ENCODE results near the gene DAB2IP.

Gene DAB2IP

GRCh38 chr9:121819428-121820231 lies 168.2 kb downstream of the DAB2IP start:
- no peak for TF ChIP-seq CTCF (IDR thresholded peaks at IDR 0.05; ENCODE audit: borderline replicate concordance, control extremely low read depth, extremely low read depth, insufficient read depth, missing control alignments)
- in situ Hi-C loops (cut with MboI; ENCODE audit: low sequenced_read_pairs, unreplicated experiment), result no loop called here
- no peak for DNase-seq (ENCODE audit: low spot score)

- no peak for TF ChIP-seq CTCF (IDR thresholded peaks at IDR 0.05; ENCODE audit: borderline replicate concordance, control extremely low read depth, extremely low read depth, insufficient read depth, missing control alignments)
- in situ Hi-C loops (cut with MboI; ENCODE audit: low sequenced_read_pairs, unreplicated experiment), result no loop called here
- no peak for DNase-seq (ENCODE audit: low spot score)
These were observed 169.0 kb downstream of the DAB2IP start for GRCh38 chr9:121820286-121821005.

- DNase-seq (ENCODE audit: low spot score), result no peak
- no peak for TF ChIP-seq CTCF (IDR thresholded peaks at IDR 0.05; ENCODE audit: borderline replicate concordance, control extremely low read depth, extremely low read depth, insufficient read depth, missing control alignments)
- in situ Hi-C loops (cut with MboI; ENCODE audit: low sequenced_read_pairs, unreplicated experiment), result no loop called here
These were observed 169.9 kb downstream of the DAB2IP start for GRCh38 chr9:121821326-121821725.

- DNase-seq (ENCODE audit: low spot score), result no peak
- in situ Hi-C loops (cut with MboI; ENCODE audit: low sequenced_read_pairs, unreplicated experiment), result no loop called here
- no peak for TF ChIP-seq CTCF (IDR thresholded peaks at IDR 0.05; ENCODE audit: borderline replicate concordance, control extremely low read depth, extremely low read depth, insufficient read depth, missing control alignments)
These were observed 171.0 kb downstream of the DAB2IP start for GRCh38 chr9:121822093-121823085.

- DNase-seq (ENCODE audit: low spot score), result no peak
- in situ Hi-C loops (cut with MboI; ENCODE audit: low sequenced_read_pairs, unreplicated experiment), result no loop called here
- TF ChIP-seq CTCF (IDR thresholded peaks at IDR 0.05; ENCODE audit: borderline replicate concordance, control extremely low read depth, extremely low read depth, insufficient read depth, missing control alignments), result no peak
These were observed 172.2 kb downstream of the DAB2IP start for GRCh38 chr9:121823451-121824169.

All from GM13976 (cell line).